IMR-90 (cell line): ENCODE results near the gene GALNT17. TPM values are rescaled to one million over a fixed set of nuclear protein-coding genes. Genes with fewer than 3 reads are reported as not detected.

Experiments
- ATAC-seq: fragments of 200-7000 bp; cut with Tn5 transposase; 2 replicates; pipeline ENCODE4 v1.9.1; 2020; ENCODE audit warnings: low read depth, mild to moderate bottlenecking, moderate library complexity
- BruUV-seq: library from RNA; stranded (reverse); fragments of 400-500 nt; replicated peaks from 2 replicates; lab custom pipeline; 2021; lab: Mats Ljungman, UMichigan
- CTCF ChIA-PET: fragments of 300-600 bp; formaldehyde crosslinking; extraction: SDS; loops from one replicate; lab custom pipeline; 2021; ENCODE audit warnings: antibody characterized with exemption; lab: Yijun Ruan, JAX
- POLR2A ChIA-PET: fragments of 300-600 bp; sonication (Branson Sonifier 250); formaldehyde crosslinking; loops from one replicate; lab custom pipeline; 2022; ENCODE audit warnings: antibody characterized with exemption; ENCODE audit not compliant: unreplicated experiment; lab: Charles Lee
- DNase-seq: peaks from one replicate; pipeline ENCODE4 v3.0.0; 2013
- H2AFZ ChIP-seq: replicated peaks from 2 replicates; pipeline ENCODE3; 2013; ENCODE audit warnings: low read length, mild to moderate bottlenecking; ENCODE audit not compliant: poor library complexity
- H2AK5ac ChIP-seq: 2 replicates; pipeline ENCODE4 v1.6.1; 2013; ENCODE audit warnings: low read depth, low read length, inconsistent platforms
- H2AK9ac ChIP-seq: replicated peaks from 2 replicates; pipeline ENCODE3; 2013; ENCODE audit warnings: mild to moderate bottlenecking, low read depth, low read length, moderate library complexity; ENCODE audit not compliant: poor library complexity
- H2BK120ac ChIP-seq: 2 replicates; pipeline ENCODE4 v1.6.1; 2013; ENCODE audit warnings: low read depth, low read length, inconsistent platforms
- H2BK15ac ChIP-seq: 3 replicates; pipeline ENCODE4 v1.6.1; 2013; ENCODE audit warnings: low read depth, low read length, inconsistent platforms
- H2BK20ac ChIP-seq: 2 replicates; pipeline ENCODE4 v1.6.1; 2013; ENCODE audit warnings: low read depth, mild to moderate bottlenecking, inconsistent platforms, low read length, moderate library complexity
- H2BK5ac ChIP-seq: 2 replicates; pipeline ENCODE4 v1.6.1; 2013; ENCODE audit warnings: mild to moderate bottlenecking, low read depth, low read length, inconsistent platforms; ENCODE audit not compliant: poor library complexity, severe bottlenecking
- H3K14ac ChIP-seq: replicated peaks from 2 replicates; pipeline ENCODE4 v1.6.1; 2013; ENCODE audit warnings: low read depth, low read length, inconsistent platforms
- H3K18ac ChIP-seq: 2 replicates; pipeline ENCODE4 v1.6.1; 2013; ENCODE audit warnings: low read depth, low read length, control low read depth
- H3K23ac ChIP-seq: 2 replicates; pipeline ENCODE4 v1.6.1; 2013; ENCODE audit warnings: low read depth, low read length, inconsistent platforms
- H3K27ac ChIP-seq: 2 replicates; pipeline ENCODE4 v1.5.1; 2013; ENCODE audit warnings: mild to moderate bottlenecking, control low read depth, low read length; ENCODE audit not compliant: insufficient read depth
- H3K27me3 ChIP-seq: 2 replicates; pipeline ENCODE4 v1.6.1; 2013; ENCODE audit warnings: low read length; ENCODE audit not compliant: control insufficient read depth, insufficient read depth
- H3K36me3 ChIP-seq: 2 replicates; pipeline ENCODE4 v1.6.1; 2013; ENCODE audit warnings: low read length, mixed read lengths; ENCODE audit not compliant: control insufficient read depth, insufficient read depth
- H3K4ac ChIP-seq: 2 replicates; pipeline ENCODE4 v1.6.1; 2013; ENCODE audit warnings: low read depth, low read length, inconsistent platforms
- H3K4me1 ChIP-seq: 2 replicates; pipeline ENCODE4 v1.6.1; 2013; ENCODE audit warnings: low read length, mixed read lengths; ENCODE audit not compliant: control insufficient read depth, insufficient read depth
- H3K4me2 ChIP-seq: 2 replicates; pipeline ENCODE4 v1.6.1; 2013; ENCODE audit warnings: low read depth, mild to moderate bottlenecking, control low read depth, low read length, moderate library complexity
- H3K4me3 ChIP-seq: 2 replicates; pipeline ENCODE4 v1.5.1; 2013; ENCODE audit warnings: low read depth, mild to moderate bottlenecking, control low read depth, low read length, moderate library complexity; ENCODE audit not compliant: insufficient read depth
- H3K56ac ChIP-seq: 2 replicates; pipeline ENCODE4 v1.6.1; 2013; ENCODE audit warnings: low read length, inconsistent platforms; ENCODE audit not compliant: insufficient read depth; ENCODE audit errors: extremely low read depth
- H3K79me1 ChIP-seq, 2 experiments: 2 replicates each; pipeline ENCODE4 v1.6.1; 2013; ENCODE audit warnings: low read length in 2 of 2, inconsistent platforms in 1 of 2, low read depth in 1 of 2
- H3K9ac ChIP-seq: 2 replicates; pipeline ENCODE4 v1.6.1; 2013; ENCODE audit warnings: low read depth, low read length, control low read depth
- H3K9me1 ChIP-seq: 2 replicates; pipeline ENCODE4 v1.6.1; 2013; ENCODE audit warnings: low read length, inconsistent platforms; ENCODE audit not compliant: insufficient read depth
- H3K9me3 ChIP-seq: 2 replicates; pipeline ENCODE4 v1.6.1; 2013; ENCODE audit warnings: low read length; ENCODE audit not compliant: control insufficient read depth, insufficient read depth
- H4K20me1 ChIP-seq: 2 replicates; pipeline ENCODE4 v1.6.1; 2013; ENCODE audit warnings: low read length, inconsistent platforms; ENCODE audit not compliant: insufficient read depth
- H4K5ac ChIP-seq: 2 replicates; pipeline ENCODE4 v1.6.1; 2013; ENCODE audit warnings: mild to moderate bottlenecking, low read depth, low read length, control low read depth
- H4K8ac ChIP-seq, 2 experiments: 2 replicates each; pipeline ENCODE4 v1.6.1; 2013; ENCODE audit warnings: low read depth in 2 of 2, low read length in 2 of 2, control low read depth in 1 of 2, inconsistent platforms in 1 of 2
- H4K91ac ChIP-seq: 2 replicates; pipeline ENCODE4 v1.6.1; 2013; ENCODE audit warnings: low read depth, low read length, inconsistent platforms; ENCODE audit not compliant: insufficient read depth
- BHLHE40 ChIP-seq: fragments of 150-350 bp; IDR thresholded peaks from 2 replicates; pipeline ENCODE4 v1.6.1; 2016; ENCODE audit warnings: mild to moderate bottlenecking, low read depth, low read length
- CEBPB ChIP-seq: IDR thresholded peaks from 2 replicates; pipeline ENCODE4 v1.6.1; 2012; ENCODE audit warnings: low read depth, low read length, improper control_type of control experiment
- CHD1 ChIP-seq: IDR thresholded peaks from 2 replicates; pipeline ENCODE4 v1.6.1; 2012; ENCODE audit warnings: low read depth, low read length, improper control_type of control experiment
- FOS ChIP-seq: fragments of 150-350 bp; IDR thresholded peaks from 2 replicates; pipeline ENCODE4 v1.6.1; 2016; ENCODE audit warnings: low read depth, low read length
- MAFK ChIP-seq: IDR thresholded peaks from 2 replicates; pipeline ENCODE4 v1.6.1; 2012; ENCODE audit warnings: low read depth, low read length, improper control_type of control experiment
- MAZ ChIP-seq: IDR thresholded peaks from 2 replicates; pipeline ENCODE4 v1.6.1; 2012; ENCODE audit warnings: low read depth, mild to moderate bottlenecking, low read length, improper control_type of control experiment, moderate library complexity, borderline replicate concordance
- MXI1 ChIP-seq: IDR thresholded peaks from 2 replicates; pipeline ENCODE4 v1.6.1; 2012; ENCODE audit warnings: low read depth, mild to moderate bottlenecking, low read length, moderate library complexity, borderline replicate concordance
- NFE2L2 ChIP-seq: fragments of 150-350 bp; IDR thresholded peaks from 2 replicates; pipeline ENCODE4 v1.6.1; 2016; ENCODE audit warnings: low read depth, mild to moderate bottlenecking, low read length
- POLR2A ChIP-seq: IDR thresholded peaks from 2 replicates; pipeline ENCODE4 v1.6.1; 2012; ENCODE audit warnings: mild to moderate bottlenecking, low read depth, low read length
- RAD21 ChIP-seq: IDR thresholded peaks from 2 replicates; pipeline ENCODE4 v1.6.1; 2012; ENCODE audit warnings: low read length, improper control_type of control experiment
- RCOR1 ChIP-seq: IDR thresholded peaks from 2 replicates; pipeline ENCODE4 v1.6.1; 2012; ENCODE audit warnings: mild to moderate bottlenecking, low read length, improper control_type of control experiment; ENCODE audit not compliant: insufficient replicate concordance
- RFX5 ChIP-seq: IDR thresholded peaks from 2 replicates; pipeline ENCODE4 v1.8.0; 2012; ENCODE audit warnings: low read depth, mild to moderate bottlenecking, low read length, moderate library complexity
- SMC3 ChIP-seq: fragments of 150-350 bp; IDR thresholded peaks from 2 replicates; pipeline ENCODE4 v1.6.1; 2016; ENCODE audit warnings: low read depth, mild to moderate bottlenecking, antibody characterized with exemption, low read length, moderate library complexity
- WGBS, 2 experiments: methylation state at CpG; one replicate each; pipeline versions ENCODE4 v1.1.5 to v1.1.7; 2013; ENCODE audit warnings: missing lambda C conversion rate in 2 of 2; ENCODE audit not compliant: insufficient read length in 1 of 2; ENCODE audit errors: extremely low coverage in 2 of 2; 5-methylcytosine and 5-hydroxymethylcytosine counted together
- dilution Hi-C: fragments of 300-500 bp; cut with HindIII; formaldehyde crosslinking; loops from one replicate; pipeline ENCODE4 v1.14.3; 2018; ENCODE audit warnings: low sequenced_read_pairs; ENCODE audit not compliant: unreplicated experiment
- in situ Hi-C: fragments of 300-500 bp; cut with MboI; formaldehyde crosslinking; loops from 3 replicates; pipeline ENCODE4 v1.14.3; 2019; ENCODE audit warnings: low sequenced_read_pairs, inconsistent platforms, mixed read lengths
- intact Hi-C: fragments of 100-400 bp; cut with micrococcal nuclease; formaldehyde crosslinking; loops from 2 replicates; pipeline ENCODE4 v1.10.0; 2022
- polyA plus RNA-seq, 3 experiments: library from polyadenylated mRNA; depleted of rRNA; stranded (reverse); fragments of >200 nt; gene quantifications; 2 replicates each; pipeline ENCODE4 v1.2.3, GENCODE V29; 2012; ENCODE audit warnings: low replicate concordance in 1 of 3
- total RNA-seq: library from RNA; depleted of rRNA; stranded (reverse); fragments of >200 nt; gene quantifications from 2 replicates; pipeline ENCODE4 v1.2.3, GENCODE V29; 2012
- TF ChIP-seq, protein P1 (sequence below): fragments of 150-350 bp; IDR thresholded peaks from 2 replicates; pipeline ENCODE4 v1.6.1; 2017; ENCODE audit warnings: mild to moderate bottlenecking, antibody characterized with exemption, low read length, low read depth
- TF ChIP-seq, protein P2 (sequence below): fragments of 150-350 bp; IDR thresholded peaks from 2 replicates; pipeline ENCODE4 v1.6.1; 2016; ENCODE audit warnings: low read depth, mild to moderate bottlenecking, low read length, moderate library complexity, borderline replicate concordance
- TF ChIP-seq, protein P3 (sequence below): conservative IDR thresholded peaks from 2 replicates; pipeline ENCODE4 v1.5.1; 2012; ENCODE audit warnings: mild to moderate bottlenecking, low read depth, low read length, improper control_type of control experiment

GALNT17 gene
- total and polyA plus RNA-seq, 2 of the 4 experiments (the other 2 are of a cell fraction) = not detected

DNA sequence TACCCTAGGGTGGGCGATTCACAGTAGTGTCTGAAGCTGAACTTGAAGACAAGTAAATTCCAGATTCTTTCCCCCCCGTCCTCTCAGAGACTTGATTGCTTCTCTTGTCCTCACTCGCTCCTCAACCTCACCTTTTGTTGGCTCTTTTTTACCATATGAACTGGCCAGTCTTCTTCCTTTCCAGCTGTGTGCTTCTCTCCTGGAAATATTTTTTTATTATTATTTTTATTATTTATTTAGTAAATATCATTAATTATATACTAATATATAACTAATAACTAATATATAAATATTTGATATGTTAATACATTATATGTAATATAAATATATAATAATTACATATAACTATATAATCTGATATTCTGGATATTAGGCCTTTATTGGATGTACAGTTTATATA lies 484.3 kb downstream of the GALNT17 start:
- no peak overlapping the region for H2AK5ac ChIP-seq
- no peak overlapping the region for H4K5ac ChIP-seq
- H3K27ac ChIP-seq = no peak overlapping the region
- H3K9me3 ChIP-seq = peaks cover 9% of the 10 kb centered on the region
- no peak for DNase-seq
- H3K4me3 ChIP-seq = no peak overlapping the region
- CTCF ChIA-PET = no interaction called here
- no TSS peak for BruUV-seq
- no peaks in the 10 kb centered on the region for H3K36me3 ChIP-seq
- WGBS, 2 experiments = no CpG with 5 or more reads among the region's 3 CpGs
- POLR2A ChIA-PET = no interaction called here
- no peak overlapping the region for H2BK120ac ChIP-seq
- H3K56ac ChIP-seq = no peak overlapping the region
- H3K4me2 ChIP-seq = no peak overlapping the region
- no peak overlapping the region for H2BK20ac ChIP-seq
- H3K14ac ChIP-seq = no peak overlapping the region
- H4K20me1 ChIP-seq = no peaks in the 10 kb centered on the region
- TF ChIP-seq MAZ (no peak), CHD1 (no peak), RAD21 (no peak), NFE2L2 (no peak), RFX5 (no peak), CEBPB (no peak), POLR2A (no peak), SMC3 (no peak), BHLHE40 (no peak), FOS (no peak), RCOR1 (no peak), MAFK (no peak), MXI1 (no peak)
- TF ChIP-seq, protein P1, sequence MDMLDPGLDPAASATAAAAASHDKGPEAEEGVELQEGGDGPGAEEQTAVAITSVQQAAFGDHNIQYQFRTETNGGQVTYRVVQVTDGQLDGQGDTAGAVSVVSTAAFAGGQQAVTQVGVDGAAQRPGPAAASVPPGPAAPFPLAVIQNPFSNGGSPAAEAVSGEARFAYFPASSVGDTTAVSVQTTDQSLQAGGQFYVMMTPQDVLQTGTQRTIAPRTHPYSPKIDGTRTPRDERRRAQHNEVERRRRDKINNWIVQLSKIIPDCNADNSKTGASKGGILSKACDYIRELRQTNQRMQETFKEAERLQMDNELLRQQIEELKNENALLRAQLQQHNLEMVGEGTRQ = no peak
- TF ChIP-seq, protein P2, sequence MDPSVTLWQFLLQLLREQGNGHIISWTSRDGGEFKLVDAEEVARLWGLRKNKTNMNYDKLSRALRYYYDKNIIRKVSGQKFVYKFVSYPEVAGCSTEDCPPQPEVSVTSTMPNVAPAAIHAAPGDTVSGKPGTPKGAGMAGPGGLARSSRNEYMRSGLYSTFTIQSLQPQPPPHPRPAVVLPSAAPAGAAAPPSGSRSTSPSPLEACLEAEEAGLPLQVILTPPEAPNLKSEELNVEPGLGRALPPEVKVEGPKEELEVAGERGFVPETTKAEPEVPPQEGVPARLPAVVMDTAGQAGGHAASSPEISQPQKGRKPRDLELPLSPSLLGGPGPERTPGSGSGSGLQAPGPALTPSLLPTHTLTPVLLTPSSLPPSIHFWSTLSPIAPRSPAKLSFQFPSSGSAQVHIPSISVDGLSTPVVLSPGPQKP = no peak
- TF ChIP-seq, protein P3, sequence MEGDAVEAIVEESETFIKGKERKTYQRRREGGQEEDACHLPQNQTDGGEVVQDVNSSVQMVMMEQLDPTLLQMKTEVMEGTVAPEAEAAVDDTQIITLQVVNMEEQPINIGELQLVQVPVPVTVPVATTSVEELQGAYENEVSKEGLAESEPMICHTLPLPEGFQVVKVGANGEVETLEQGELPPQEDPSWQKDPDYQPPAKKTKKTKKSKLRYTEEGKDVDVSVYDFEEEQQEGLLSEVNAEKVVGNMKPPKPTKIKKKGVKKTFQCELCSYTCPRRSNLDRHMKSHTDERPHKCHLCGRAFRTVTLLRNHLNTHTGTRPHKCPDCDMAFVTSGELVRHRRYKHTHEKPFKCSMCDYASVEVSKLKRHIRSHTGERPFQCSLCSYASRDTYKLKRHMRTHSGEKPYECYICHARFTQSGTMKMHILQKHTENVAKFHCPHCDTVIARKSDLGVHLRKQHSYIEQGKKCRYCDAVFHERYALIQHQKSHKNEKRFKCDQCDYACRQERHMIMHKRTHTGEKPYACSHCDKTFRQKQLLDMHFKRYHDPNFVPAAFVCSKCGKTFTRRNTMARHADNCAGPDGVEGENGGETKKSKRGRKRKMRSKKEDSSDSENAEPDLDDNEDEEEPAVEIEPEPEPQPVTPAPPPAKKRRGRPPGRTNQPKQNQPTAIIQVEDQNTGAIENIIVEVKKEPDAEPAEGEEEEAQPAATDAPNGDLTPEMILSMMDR = no peak
- H3K18ac ChIP-seq = no peak overlapping the region
- H2AFZ ChIP-seq = no peak overlapping the region
- dilution Hi-C loops = no loop called here
- no peaks in the 10 kb centered on the region for H3K27me3 ChIP-seq
- no peak overlapping the region for H2BK15ac ChIP-seq
- no peak overlapping the region for H4K8ac ChIP-seq
- H3K4me1 ChIP-seq = no peaks in the 10 kb centered on the region
- H3K4ac ChIP-seq = no peak overlapping the region
- no peak overlapping the region for H4K91ac ChIP-seq
- no peak overlapping the region for H3K9ac ChIP-seq
- H3K79me1 ChIP-seq = no peaks in the 10 kb centered on the region
- H2BK5ac ChIP-seq = no peak overlapping the region
- H3K9me1 ChIP-seq = no peaks in the 10 kb centered on the region
- no peak overlapping the region for H3K23ac ChIP-seq
- H2AK9ac ChIP-seq = no peak overlapping the region
- in situ Hi-C loops = no loop called here
- intact Hi-C loops = no loop called here
- ATAC-seq = no peak
